ENCODE results near the gene SH2D6. TPM values are rescaled to one million over a fixed set of nuclear protein-coding genes. Genes with fewer than 3 reads are reported as not detected.

SH2D6 gene
- total RNA-seq, 2 donors from 2014 or later, result 4.7 to 6.3 TPM

- intact Hi-C loops (cut with DNase I, micrococcal nuclease), result no loop called here
- no peak for DNase-seq
- ATAC-seq, result no peak
Measured at GRCh38 chr2:85415980-85416650, 2.4 kb upstream of the SH2D6 start.

- peak in 1 of 2 donors; percentile 51 for DNase-seq
- intact Hi-C loops (cut with DNase I, micrococcal nuclease), result no loop called here
- no peak for ATAC-seq
Measured at GRCh38 chr2:85419009-85419675, 628 bp downstream of the SH2D6 start.

GRCh38 chr2:85420536-85421259 lies 2.2 kb downstream of the SH2D6 start:
- peak; percentile 83 to 92 for DNase-seq
- intact Hi-C loops (cut with DNase I, micrococcal nuclease), result loop anchor here (2.0 to 5.0 kb wide), 2 partner anchors 132 kb away; no protein-coding TSS in a partner anchor
- peak; percentile 67 for ATAC-seq

- DNase-seq (peak; percentile 69 to 75), ATAC-seq (peak; percentile 67)
- intact Hi-C loops (cut with DNase I, micrococcal nuclease), result loop anchor here (2.0 to 5.0 kb wide), 2 partner anchors 131 kb away; no protein-coding TSS in a partner anchor
Measured at GRCh38 chr2:85421260-85422071, 3.0 kb downstream of the SH2D6 start.

DNA sequence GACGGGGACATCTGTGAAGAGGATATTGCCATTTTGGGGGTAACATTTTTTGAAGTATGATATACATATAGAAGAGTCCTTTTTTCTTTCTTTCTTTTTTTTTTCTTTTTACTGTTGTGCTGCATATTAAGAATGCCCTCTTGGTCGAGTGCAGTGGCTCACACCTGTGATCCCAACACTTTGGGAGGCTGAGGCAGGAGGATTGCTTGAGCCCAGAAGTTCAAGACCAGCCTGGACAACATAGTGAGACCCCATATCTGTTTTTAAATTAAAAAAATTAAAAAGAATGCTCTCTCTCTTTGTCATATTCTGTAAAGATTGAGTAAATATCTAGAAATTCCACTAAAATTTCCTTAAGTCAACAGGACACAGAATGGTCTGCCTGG lies 3.6 kb downstream of the SH2D6 start:
- intact Hi-C loops (cut with DNase I, micrococcal nuclease), result loop anchor here in 1 of 2 donors (5.0 kb wide), 1 partner anchor 130 kb away; no protein-coding TSS in a partner anchor
- ATAC-seq (no peak), DNase-seq (no peak)

DNA sequence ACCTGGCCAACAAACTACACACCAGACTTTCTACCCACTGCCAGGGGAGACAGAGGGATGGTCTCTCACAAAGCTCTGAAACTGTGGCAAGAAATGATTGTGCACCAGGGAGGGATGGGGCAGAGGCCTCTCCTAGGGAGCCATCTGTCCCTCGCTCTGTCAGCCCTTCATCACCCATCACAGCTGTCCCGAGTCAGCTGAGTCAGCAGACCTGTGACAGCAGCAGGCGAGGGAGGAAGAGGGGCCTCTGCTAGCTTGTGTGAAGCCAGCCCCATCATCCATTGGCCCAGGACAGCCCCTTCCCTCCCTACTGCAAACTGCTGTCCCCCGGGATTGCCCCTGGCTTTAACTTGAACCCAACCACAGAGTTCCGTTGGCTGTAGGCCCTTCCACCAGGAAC lies 5.0 kb downstream of the SH2D6 start:
- DNase-seq (no peak), ATAC-seq (no peak)
- intact Hi-C loops (cut with DNase I, micrococcal nuclease), result loop anchor here in 1 of 2 donors (5.0 kb wide), 1 partner anchor 129 kb away; no protein-coding TSS in a partner anchor

GRCh38 chr2:85425588-85425987 lies 7.1 kb downstream of the SH2D6 start:
- no peak for ATAC-seq
- no peak for DNase-seq
- intact Hi-C loops (cut with DNase I, micrococcal nuclease), result loop anchor here in 1 of 2 donors (5.0 kb wide), 1 partner anchor 117 kb away; no protein-coding TSS in a partner anchor

DNA sequence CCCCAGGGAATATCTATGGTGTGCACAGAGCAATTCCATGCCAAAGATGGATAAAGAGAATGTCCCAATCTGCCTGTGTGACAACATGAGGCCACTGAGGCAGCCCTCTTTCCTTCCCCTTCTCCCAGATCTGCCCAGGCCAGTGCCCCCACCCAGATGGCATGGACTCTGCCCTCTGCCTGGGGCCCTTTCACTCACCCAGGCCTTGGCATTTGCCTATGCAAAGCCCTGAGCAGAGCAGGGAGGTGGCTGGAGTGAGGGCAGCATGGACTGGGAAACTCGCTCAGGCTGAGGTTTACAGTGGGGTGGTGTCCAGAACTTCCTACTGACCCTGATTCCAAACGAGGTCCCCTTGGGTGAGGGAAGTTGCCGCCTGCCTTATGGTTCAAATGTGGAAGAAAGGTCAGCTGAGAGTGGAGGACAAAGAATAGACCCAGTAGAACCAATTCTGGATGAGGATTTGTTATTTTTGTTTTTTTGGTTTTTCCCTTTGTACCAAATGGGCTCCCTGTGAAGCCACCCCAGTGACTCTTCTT lies 8.9 kb downstream of the SH2D6 start:
- ATAC-seq, result peak; percentile 84
- intact Hi-C loops (cut with DNase I, micrococcal nuclease), result loop anchor here in 1 of 2 donors (5.0 kb wide), 1 partner anchor 115 kb away; no protein-coding TSS in a partner anchor
- no peak for DNase-seq

GRCh38 chr2:85428343-85428881 lies 9.9 kb downstream of the SH2D6 start:
- ATAC-seq (peak; percentile 23), DNase-seq (no peak)
- intact Hi-C loops (cut with DNase I, micrococcal nuclease), result loop anchor here in 1 of 2 donors (5.0 kb wide), 1 partner anchor 114 kb away; no protein-coding TSS in a partner anchor

- no peak for DNase-seq
- intact Hi-C loops (cut with DNase I, micrococcal nuclease), result loop anchor here in 1 of 2 donors (5.0 kb wide), 1 partner anchor 113 kb away; no protein-coding TSS in a partner anchor
- ATAC-seq, result no peak
Measured at GRCh38 chr2:85429213-85429923, 10.9 kb downstream of the SH2D6 start.

DNA sequence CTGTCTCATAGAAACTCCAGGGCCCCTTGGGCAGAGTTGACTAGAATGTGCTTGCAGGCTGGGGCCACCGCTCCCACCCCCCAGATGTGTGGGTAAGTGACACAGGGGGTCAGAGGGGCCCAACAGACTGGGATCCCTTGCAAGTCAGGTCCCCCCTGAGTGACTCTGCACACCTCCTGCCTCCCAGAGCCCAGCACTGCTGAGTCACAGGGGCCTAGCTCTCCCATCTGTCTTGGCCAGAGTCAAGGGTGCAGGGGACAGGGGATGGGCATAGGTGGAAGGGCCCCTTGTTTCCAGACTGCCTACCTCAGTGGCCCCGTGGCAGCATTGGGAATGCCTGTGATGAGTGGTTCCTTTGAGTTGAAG lies 11.4 kb downstream of the SH2D6 start:
- DNase-seq, result no peak
- ATAC-seq, result no peak
- intact Hi-C loops (cut with DNase I, micrococcal nuclease), result loop anchor here in 1 of 2 donors (5.0 kb wide), 1 partner anchor 112 kb away; no protein-coding TSS in a partner anchor

DNA sequence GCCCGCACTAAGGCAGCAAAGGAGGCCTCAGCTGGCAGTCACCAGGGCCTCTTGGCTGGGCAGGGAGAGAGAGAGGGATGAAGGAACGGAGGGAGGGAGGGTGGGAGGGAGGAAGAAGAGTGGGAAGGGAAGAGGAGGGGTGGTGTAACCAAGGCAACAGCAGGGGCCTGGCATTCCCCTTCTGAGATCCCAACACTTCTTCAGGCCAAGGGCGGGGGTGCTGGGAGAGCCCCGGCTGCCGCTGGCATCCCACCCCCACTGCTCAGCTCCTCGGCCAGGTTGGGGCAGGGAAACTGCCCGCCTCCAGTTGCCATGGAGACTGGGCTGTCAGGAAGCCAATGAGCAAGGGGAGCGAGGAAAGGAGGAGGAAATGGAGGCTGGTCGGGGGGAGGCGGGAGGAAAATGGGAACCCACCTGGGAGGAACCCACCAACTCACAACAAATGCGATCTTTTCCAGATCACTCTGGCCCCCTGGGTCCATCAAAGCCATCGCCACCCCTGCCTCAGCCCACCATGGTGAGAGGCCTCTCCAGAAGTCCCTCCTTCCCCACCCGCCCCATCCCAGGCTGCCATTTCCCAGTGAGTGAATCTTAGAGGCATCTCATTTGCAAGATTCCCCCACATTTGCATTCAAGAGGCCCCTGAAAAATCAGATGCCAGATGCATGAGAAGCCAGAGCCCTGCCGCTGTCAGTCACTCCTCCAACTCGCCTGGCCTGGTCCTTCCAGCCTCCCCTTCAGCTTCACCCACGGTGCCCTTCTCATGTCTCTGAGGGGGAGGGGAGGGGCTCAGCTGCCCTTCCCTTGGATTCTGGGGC lies 12.4 kb downstream of the SH2D6 start:
- intact Hi-C loops (cut with DNase I, micrococcal nuclease), result no loop called here
- DNase-seq, result no peak
- no peak for ATAC-seq

GRCh38 chr2:85431570-85432205 lies 13.2 kb downstream of the SH2D6 start:
- DNase-seq, result no peak
- ATAC-seq, result no peak
- intact Hi-C loops (cut with DNase I, micrococcal nuclease), result no loop called here

- DNase-seq, result peak; percentile 77 to 93
- peak; percentile 72 for ATAC-seq
- intact Hi-C loops (cut with DNase I, micrococcal nuclease), result no loop called here
Measured at GRCh38 chr2:85433511-85434089, 15.1 kb downstream of the SH2D6 start.

- no peak for ATAC-seq
- intact Hi-C loops (cut with DNase I, micrococcal nuclease), result no loop called here
- no peak for DNase-seq
Measured at GRCh38 chr2:85434696-85435095, 16.2 kb downstream of the SH2D6 start.

All from left colon (tissue), 2 donors.